ENCODE data around the gene CLCN5.

GRCh38 chrX:50072110-50072509 lies 149.7 kb downstream of the CLCN5 start:
- TF ChIP-seq CTCF (IDR thresholded peaks at IDR 0.05; ENCODE audit: poor library complexity) (no peak), EZH2 (IDR thresholded peaks at IDR 0.05; ENCODE audit: borderline replicate concordance) (no peak), EZH2phosphoT487 (IDR thresholded peaks at IDR 0.05; ENCODE audit: low read depth, severe bottlenecking, unreplicated experiment) (no peak)
